Spleen (tissue), 11 donors: ENCODE data around the gene HEATR5B. TPM values are rescaled to one million over a fixed set of nuclear protein-coding genes. Genes with fewer than 3 reads are reported as not detected.
"Not testable (repeated sequence)": the region's sequence is repeated elsewhere in the genome, so short reads cannot be mapped to it uniquely, and the experiment has no call there.

Experiments used
- DNase-seq: peaks from one replicate; pipeline ENCODE4 v3.0.0-alpha.2; 2020
- H3K27ac ChIP-seq, 8 donors: fragments of 200-600 bp; sonication (generic) in 7 of 8; 1 replicate in 4 of 8; 2 replicates in 4 of 8; pipeline versions ENCODE4 v1.5.0 to v1.8.0; 2016 to 2021; ENCODE audit warnings: inconsistent platforms in 4 of 8, mild to moderate bottlenecking in 4 of 8, moderate library complexity in 1 of 8
- H3K27me3 ChIP-seq, 7 donors: fragments of 200-600 bp; sonication (generic) in 6 of 7; replicated peaks in 1 of 7; 1 replicate in 4 of 7; 2 replicates in 3 of 7; pipeline versions ENCODE4 v1.5.0 to v1.8.0; 2016 to 2021; ENCODE audit warnings: inconsistent platforms in 3 of 7, mild to moderate bottlenecking in 1 of 7
- H3K36me3 ChIP-seq, 6 donors: fragments of 200-600 bp; sonication (generic) in 5 of 6; 1 replicate in 4 of 6; 2 replicates in 2 of 6; pipeline versions ENCODE4 v1.5.0 to v1.8.0; 2016 to 2021; ENCODE audit warnings: inconsistent platforms in 2 of 6
- H3K4me1 ChIP-seq, 6 donors: fragments of 200-600 bp; sonication (generic) in 5 of 6; 1 replicate in 3 of 6; 2 replicates in 3 of 6; pipeline versions ENCODE4 v1.5.0 to v1.8.0; 2016 to 2021; ENCODE audit warnings: inconsistent platforms in 3 of 6
- H3K4me3 ChIP-seq, 8 donors: fragments of 200-600 bp; sonication (generic) in 7 of 8; 1 replicate in 4 of 8; 2 replicates in 4 of 8; pipeline versions ENCODE4 v1.5.0 to v1.8.0; 2016 to 2021; ENCODE audit warnings: inconsistent platforms in 4 of 8, mild to moderate bottlenecking in 4 of 8, moderate library complexity in 2 of 8
- H3K9me3 ChIP-seq, 8 donors: fragments of 200-600 bp; sonication (generic) in 7 of 8; 1 replicate in 4 of 8; 2 replicates in 4 of 8; pipeline versions ENCODE4 v1.5.0 to v1.8.0; 2016 to 2021; ENCODE audit warnings: inconsistent platforms in 4 of 8
- CTCF ChIP-seq, 11 experiments: fragments of 200-600 bp in 7 of 11; fragments of 450-650 bp in 4 of 11; sonication (generic) in 4 of 11; IDR thresholded peaks in 8 of 11; conservative IDR thresholded peaks in 3 of 11; 1 replicate in 7 of 11; 2 replicates in 4 of 11; pipeline versions ENCODE4 v1.4.0 to v1.8.0; 2016 to 2021; ENCODE audit warnings: antibody characterized with exemption in 11 of 11, inconsistent platforms in 4 of 11, mild to moderate bottlenecking in 1 of 11
- POLR2A ChIP-seq, 3 donors: fragments of 450-650 bp; IDR thresholded peaks; one replicate each; pipeline ENCODE4 v1.5.1; 2017; ENCODE audit warnings: antibody characterized with exemption in 3 of 3, mild to moderate bottlenecking in 1 of 3
- POLR2AphosphoS5 ChIP-seq, 3 donors: sonication (generic); formaldehyde crosslinking; IDR thresholded peaks; one replicate each; pipeline ENCODE4 v1.5.1; 2017; ENCODE audit warnings: antibody characterized with exemption in 3 of 3
- WGBS, 5 donors: extraction: QIAGEN DNeasy Blood & Tissue Kit in 3 of 5; methylation state at CpG; one replicate each; pipeline versions ENCODE4 v1.1.5 to v1.1.7; 2013 to 2018; 5-methylcytosine and 5-hydroxymethylcytosine counted together
- intact Hi-C: fragments of 100-400 bp; cut with DNase I; formaldehyde crosslinking; loops from one replicate; pipeline ENCODE4 v1.15.0; 2023; ENCODE audit warnings: low total_unique reads
- polyA plus RNA-seq, 3 donors: library from polyadenylated mRNA; stranded (reverse); fragments of 200-250 nt; gene quantifications; one replicate each; pipeline ENCODE4 v1.2.1, GENCODE V29; 2013
- total RNA-seq, 7 donors: library from RNA; depleted of rRNA in 3 of 7; stranded (reverse); fragments of >200 nt in 3 of 7; fragmentation: NEBNext Ultra II Directional in 4 of 7; extraction: Animal tissue kit (Norgen Biotek cat#: 25700) in 4 of 7; gene quantifications; one replicate each; pipeline versions ENCODE4 v1.1.0 to v1.2.1, GENCODE V29; 2016 to 2021
- donor health status: healthy with polysubstance abuse.
- donor health status: DM: no; HTN: no; CAD: no; lungs with moderate emphysema.
- donor health status: DM: no; HTN: no; CAD: no.
- donor health status: Bipolar disorder and iron deficiency.
- donor health status: healthy.
- donor health status: DM: no; HTN: no; CAD: no.
- donor health status: DM: yes; HTN: yes; CAD: no.

Gene HEATR5B
- total and polyA plus RNA-seq, 10 donors, result 5.5 to 58.2 (median 34.3) TPM

DNA sequence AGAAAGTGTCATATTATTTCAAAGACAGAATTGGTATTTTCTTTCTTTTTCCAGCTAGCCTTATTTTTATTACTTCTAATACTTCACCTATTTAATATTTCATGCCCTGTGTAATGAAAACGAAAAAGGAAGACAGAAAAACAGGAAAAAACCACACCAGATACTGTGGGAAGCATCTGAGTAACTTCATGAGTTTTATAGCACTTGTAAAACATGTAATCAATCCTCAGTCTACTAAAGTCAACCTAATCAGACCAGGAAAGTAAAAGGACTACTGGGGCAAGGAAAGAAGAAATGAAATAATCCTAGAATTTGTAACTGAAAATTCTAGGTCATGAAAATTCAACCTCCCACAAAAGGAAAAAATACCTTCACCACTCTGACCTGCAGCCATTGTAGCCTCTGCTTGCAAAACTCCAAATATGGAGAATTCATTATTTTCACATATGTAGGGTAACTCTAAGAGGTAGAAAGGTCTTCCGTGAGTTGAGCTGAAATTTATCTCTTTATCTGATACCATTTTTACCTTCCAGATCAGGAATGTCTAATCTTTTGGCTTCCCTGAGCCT lies 83.1 kb downstream of the HEATR5B start:
- no peak overlapping the region for H3K4me3 ChIP-seq
- intact Hi-C loops, result loop anchor here (5.0 kb wide), 1 partner anchor 219 kb away; no protein-coding TSS in a partner anchor
- DNase-seq, result no peak
- no peaks in the 10 kb centered on the region for H3K9me3 ChIP-seq
- TF ChIP-seq CTCF (IDR thresholded peaks at IDR 0.05 in 8 of 11, conservative IDR thresholded peaks at IDR 0.05 in 3 of 11), result no peak
- no peak for TF ChIP-seq POLR2AphosphoS5 (IDR thresholded peaks at IDR 0.05)
- TF ChIP-seq POLR2A (IDR thresholded peaks at IDR 0.05), result no peak
- 78 to 92% (median 85%) methylated on average over 2 of the region's 2 CpGs for WGBS, 5 donors
- peaks cover 0 to 15% (median 9%) of the 10 kb centered on the region in 6 donors for H3K4me1 ChIP-seq
- H3K27ac ChIP-seq, result no peak overlapping the region
- H3K36me3 ChIP-seq, result peaks cover 2 to 100% (median 75%) of the 10 kb centered on the region in 6 donors
- H3K27me3 ChIP-seq, result no peaks in the 10 kb centered on the region

GRCh38 chr2:37000318-37000717 lies 83.9 kb downstream of the HEATR5B start:
- TF ChIP-seq POLR2A (IDR thresholded peaks at IDR 0.05) (no peak), POLR2AphosphoS5 (IDR thresholded peaks at IDR 0.05) (no peak), CTCF (IDR thresholded peaks at IDR 0.05 in 8 of 11, conservative IDR thresholded peaks at IDR 0.05 in 3 of 11) (no peak)
- Histone ChIP-seq H3K4me1 (peaks cover 0 to 9% (median 3%) of the 10 kb centered on the region in 6 donors), H3K9me3 (no peaks in the 10 kb centered on the region), H3K27me3 (no peaks in the 10 kb centered on the region), H3K36me3 (peaks cover 2 to 99% (median 70%) of the 10 kb centered on the region in 6 donors), H3K27ac (no peak overlapping the region), H3K4me3 (no peak overlapping the region)
- WGBS, 5 donors, result 89 to 96% (median 94%) methylated on average over 6 of the region's 6 CpGs
- intact Hi-C loops, result loop anchor here (5.0 kb wide), 1 partner anchor 218 kb away; no protein-coding TSS in a partner anchor
- no peak for DNase-seq

DNA sequence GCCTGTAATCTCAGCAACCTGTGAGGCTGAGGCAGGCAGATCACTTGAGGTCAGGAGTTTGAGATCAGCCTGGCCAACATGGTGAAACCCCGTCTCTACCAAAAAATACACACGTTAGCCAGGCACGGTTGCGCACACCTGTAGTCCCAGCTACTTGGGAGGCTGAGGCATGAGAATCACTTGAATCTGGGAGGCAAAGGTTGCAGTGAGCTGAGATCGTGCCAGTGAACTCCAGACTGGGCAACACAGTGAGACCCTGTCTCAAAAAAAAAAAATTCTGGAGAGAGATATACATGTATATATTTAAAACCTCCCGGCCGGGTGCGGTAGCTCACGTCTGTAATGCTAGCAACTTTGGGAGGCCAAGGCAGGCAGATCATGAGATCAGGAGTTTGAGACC lies 84.8 kb downstream of the HEATR5B start:
- DNase-seq, H3K27ac ChIP-seq, H3K9me3 ChIP-seq, H3K27me3 ChIP-seq, H3K4me3 ChIP-seq, H3K4me1 ChIP-seq, intact Hi-C loops: not testable (repeated sequence)
- peaks cover 2 to 98% (median 62%) of the 10 kb centered on the region in 6 donors for H3K36me3 ChIP-seq
- WGBS, 5 donors, result 95 to 99% (median 97%) methylated on average over 9 of the region's 9 CpGs

- Histone ChIP-seq H3K4me3 (no peak overlapping the region), H3K36me3 (peaks cover 0 to 93% (median 26%) of the 10 kb centered on the region in 6 donors), H3K27ac (no peak overlapping the region), H3K4me1 (no peaks in the 10 kb centered on the region), H3K27me3 (no peaks in the 10 kb centered on the region), H3K9me3 (no peaks in the 10 kb centered on the region)
- TF ChIP-seq POLR2A (IDR thresholded peaks at IDR 0.05) (no peak), POLR2AphosphoS5 (IDR thresholded peaks at IDR 0.05) (no peak), CTCF (IDR thresholded peaks at IDR 0.05 in 8 of 11, conservative IDR thresholded peaks at IDR 0.05 in 3 of 11) (no peak)
- intact Hi-C loops, result no loop called here
- DNase-seq, result no peak
- WGBS, 5 donors, result 76 to 85% (median 78%) methylated on average over 6 of the region's 6 CpGs
These were observed 90.1 kb downstream of the HEATR5B start for GRCh38 chr2:36993841-36994620.
